Hepatocyte (in vitro differentiated cells): ENCODE measurements around the gene GJD4. TPM values are rescaled to one million over a fixed set of nuclear protein-coding genes. Genes with fewer than 3 reads are reported as not detected.

ENCODE experiments used
- DNase-seq: peaks from one replicate; pipeline ENCODE4 v3.0.0-alpha.2; 2016; ENCODE audit warnings: low spot score
- H2AFZ ChIP-seq: fragments of 200-600 bp; sonication (generic); 2 replicates; pipeline ENCODE4 v1.6.0; 2016; ENCODE audit warnings: antibody characterized with exemption, mild to moderate bottlenecking
- H3K27ac ChIP-seq: fragments of 200-600 bp; sonication (generic); 2 replicates; pipeline ENCODE4 v1.5.1; 2016; ENCODE audit warnings: mild to moderate bottlenecking
- H3K27me3 ChIP-seq: fragments of 200-600 bp; sonication (generic); 2 replicates; pipeline ENCODE4 v1.6.1; 2016
- H3K36me3 ChIP-seq: fragments of 200-600 bp; sonication (generic); replicated peaks from 2 replicates; pipeline ENCODE4 v1.5.1; 2016; ENCODE audit warnings: low read depth; ENCODE audit not compliant: insufficient read depth
- H3K4me1 ChIP-seq: fragments of 200-600 bp; sonication (generic); 2 replicates; pipeline ENCODE4 v1.5.1; 2016; ENCODE audit warnings: mild to moderate bottlenecking, moderate library complexity; ENCODE audit not compliant: insufficient read depth
- H3K4me2 ChIP-seq: fragments of 200-600 bp; sonication (generic); 2 replicates; pipeline ENCODE4 v1.6.0; 2016
- H3K4me3 ChIP-seq: fragments of 200-600 bp; sonication (generic); 2 replicates; pipeline ENCODE4 v1.5.1; 2016; ENCODE audit warnings: mild to moderate bottlenecking
- H3K79me2 ChIP-seq: fragments of 200-600 bp; sonication (generic); 2 replicates; pipeline ENCODE4 v1.6.0; 2017; ENCODE audit warnings: mild to moderate bottlenecking
- H3K9me2 ChIP-seq: fragments of 200-600 bp; sonication (generic); replicated peaks from 2 replicates; pipeline ENCODE4 v1.6.0; 2017; ENCODE audit warnings: mild to moderate bottlenecking; ENCODE audit not compliant: insufficient read depth
- H3K9me3 ChIP-seq: fragments of 200-600 bp; sonication (generic); 2 replicates; pipeline ENCODE4 v1.5.1; 2016; ENCODE audit warnings: low read depth, mild to moderate bottlenecking
- H4K20me1 ChIP-seq: fragments of 200-600 bp; sonication (generic); 2 replicates; pipeline ENCODE4 v1.6.0; 2016; ENCODE audit warnings: mild to moderate bottlenecking; ENCODE audit not compliant: insufficient read depth, poor library complexity, severe bottlenecking
- CTCF ChIP-seq: fragments of 200-600 bp; sonication (generic); IDR thresholded peaks from 2 replicates; pipeline ENCODE4 v1.5.1; 2016; ENCODE audit warnings: antibody characterized with exemption, mild to moderate bottlenecking; ENCODE audit not compliant: poor library complexity
- EZH2 ChIP-seq: fragments of 200-600 bp; sonication (generic); IDR thresholded peaks from 2 replicates; pipeline ENCODE4 v1.6.1; 2016; ENCODE audit warnings: antibody characterized with exemption, mild to moderate bottlenecking, borderline replicate concordance
- EZH2phosphoT487 ChIP-seq: fragments of 200-600 bp; sonication (generic); IDR thresholded peaks from one replicate; pipeline ENCODE4 v1.6.1; 2018; ENCODE audit warnings: antibody characterized with exemption, mild to moderate bottlenecking, low read depth, moderate library complexity; ENCODE audit not compliant: unreplicated experiment, severe bottlenecking
- WGBS: methylation state at CpG from one replicate; pipeline ENCODE4 v1.1.6; 2016; ENCODE audit warnings: low lambda C conversion rate; ENCODE audit errors: missing lambda C conversion rate; 5-methylcytosine and 5-hydroxymethylcytosine counted together
- polyA plus RNA-seq: library from polyadenylated mRNA; unstranded; fragments of >200 nt; fragmentation: Nextera tagmentation; extraction: Ambion mirVana; gene quantifications from 2 replicates; pipeline ENCODE4 v1.2.1, GENCODE V29; 2016
- total RNA-seq: library from RNA; depleted of rRNA; stranded (reverse); fragments of >200 nt; gene quantifications from 2 replicates; pipeline ENCODE4 v1.2.3, GENCODE V29; 2014

The GJD4 gene
- total and polyA plus RNA-seq, 2 experiments from 2014 or later = 0.17 TPM; not detected in 1

DNA sequence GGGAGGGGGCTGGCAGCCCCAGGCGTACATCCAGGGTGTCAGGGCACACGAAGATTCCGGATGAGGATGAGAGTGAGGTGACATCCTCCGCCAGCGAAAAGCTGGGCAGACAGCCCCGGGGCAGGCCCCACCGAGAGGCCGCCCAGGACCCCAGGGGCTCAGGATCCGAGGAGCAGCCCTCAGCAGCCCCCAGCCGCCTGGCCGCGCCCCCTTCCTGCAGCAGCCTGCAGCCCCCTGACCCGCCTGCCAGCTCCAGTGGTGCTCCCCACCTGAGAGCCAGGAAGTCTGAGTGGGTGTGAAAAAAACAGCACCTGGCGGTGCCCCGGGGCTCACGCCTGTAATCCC is 3.2 kb downstream of the GJD4 start:
- TF ChIP-seq EZH2 (no peak), EZH2phosphoT487 (no peak), CTCF (no peak)
- Histone ChIP-seq H3K4me1 (no peaks in the 10 kb centered on the region), H3K9me3 (no peaks in the 10 kb centered on the region), H3K9me2 (no peaks in the 10 kb centered on the region), H2AFZ (no peak overlapping the region), H3K27ac (no peak overlapping the region), H3K27me3 (peaks cover 3% of the 10 kb centered on the region), H3K79me2 (no peaks in the 10 kb centered on the region), H3K4me3 (no peak overlapping the region), H3K36me3 (no peaks in the 10 kb centered on the region), H4K20me1 (no peaks in the 10 kb centered on the region), H3K4me2 (no peak overlapping the region)
- 98% methylated on average over 12 of the region's 16 CpGs for WGBS
- no peak for DNase-seq

DNA sequence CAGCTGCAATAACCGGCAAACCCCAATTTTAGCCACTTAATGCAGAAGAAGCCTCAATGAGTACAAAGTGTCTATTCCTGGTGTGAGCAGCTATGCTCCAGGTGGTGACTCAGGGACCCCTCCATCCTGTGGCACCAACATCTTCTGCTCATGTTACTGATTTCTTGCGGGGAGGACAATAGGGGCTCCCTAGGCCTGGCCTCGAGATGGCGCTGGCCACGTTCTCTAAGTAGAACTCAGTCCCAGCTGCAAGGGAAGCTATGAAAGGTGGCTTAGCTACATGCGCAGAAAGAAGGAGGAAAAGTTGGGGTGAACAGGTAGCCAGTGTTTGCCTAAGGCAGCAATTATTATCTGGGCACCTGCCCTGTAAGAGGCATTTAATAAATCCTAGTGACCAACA is 6.6 kb downstream of the GJD4 start:
- Histone ChIP-seq H3K9me3 (no peaks in the 10 kb centered on the region), H3K27me3 (no peaks in the 10 kb centered on the region)

GRCh38 chr10:35612385-35613106 is 7.4 kb downstream of the GJD4 start:
- 53% methylated on average over 6 of the region's 6 CpGs for WGBS
- no peak for TF ChIP-seq EZH2phosphoT487
- no peak for TF ChIP-seq EZH2
- no peak for TF ChIP-seq CTCF
- no peak overlapping the region for H2AFZ ChIP-seq

More for the DNA sequence above, 6.6 kb downstream of the GJD4 start:
- Histone ChIP-seq H3K4me3 (no peak overlapping the region), H2AFZ (no peak overlapping the region), H4K20me1 (no peaks in the 10 kb centered on the region), H3K79me2 (no peaks in the 10 kb centered on the region), H3K27ac (no peak overlapping the region), H3K4me1 (no peaks in the 10 kb centered on the region), H3K4me2 (no peak overlapping the region), H3K9me2 (no peaks in the 10 kb centered on the region), H3K36me3 (no peaks in the 10 kb centered on the region)
- TF ChIP-seq EZH2phosphoT487 (no peak), CTCF (no peak), EZH2 (no peak)
- DNase-seq = no peak
- WGBS = 84% methylated on average over 6 of the region's 6 CpGs

GRCh38 chr10:35613107-35613440 is 7.9 kb downstream of the GJD4 start:
- no peaks in the 10 kb centered on the region for H3K9me2 ChIP-seq
- no peaks in the 10 kb centered on the region for H3K79me2 ChIP-seq
- H4K20me1 ChIP-seq = no peaks in the 10 kb centered on the region
- no peaks in the 10 kb centered on the region for H3K36me3 ChIP-seq
- WGBS = 87% methylated on average over 2 of the region's 2 CpGs
- H3K9me3 ChIP-seq = no peaks in the 10 kb centered on the region
- DNase-seq = no peak
- no peak overlapping the region for H2AFZ ChIP-seq
- no peak overlapping the region for H3K4me2 ChIP-seq
- H3K27ac ChIP-seq = no peak overlapping the region
- H3K4me1 ChIP-seq = no peaks in the 10 kb centered on the region
- no peaks in the 10 kb centered on the region for H3K27me3 ChIP-seq
- H3K4me3 ChIP-seq = no peak overlapping the region
- TF ChIP-seq EZH2phosphoT487 = no peak
- no peak for TF ChIP-seq EZH2
- no peak for TF ChIP-seq CTCF

More at GRCh38 chr10:35612385-35613106, 7.4 kb downstream of the GJD4 start:
- H4K20me1 ChIP-seq = no peaks in the 10 kb centered on the region
- H3K4me2 ChIP-seq = no peak overlapping the region
- no peak overlapping the region for H3K27ac ChIP-seq
- H3K79me2 ChIP-seq = no peaks in the 10 kb centered on the region
- no peaks in the 10 kb centered on the region for H3K9me3 ChIP-seq
- H3K36me3 ChIP-seq = no peaks in the 10 kb centered on the region
- H3K4me3 ChIP-seq = no peak overlapping the region
- H3K4me1 ChIP-seq = no peaks in the 10 kb centered on the region
- no peaks in the 10 kb centered on the region for H3K27me3 ChIP-seq
- no peaks in the 10 kb centered on the region for H3K9me2 ChIP-seq
- DNase-seq = no peak
